GM19238 (cell line): ENCODE measurements around the gene MYL7.

Source experiments
- DNase-seq: peaks from one replicate; pipeline ENCODE4 v3.0.0; 2011; ENCODE audit warnings: low spot score; ENCODE audit not compliant: insufficient read length

MYL7 gene

GRCh38 chr7:44112997-44113763, 28.0 kb downstream of the MYL7 start:
- DNase-seq: no peak

DNA sequence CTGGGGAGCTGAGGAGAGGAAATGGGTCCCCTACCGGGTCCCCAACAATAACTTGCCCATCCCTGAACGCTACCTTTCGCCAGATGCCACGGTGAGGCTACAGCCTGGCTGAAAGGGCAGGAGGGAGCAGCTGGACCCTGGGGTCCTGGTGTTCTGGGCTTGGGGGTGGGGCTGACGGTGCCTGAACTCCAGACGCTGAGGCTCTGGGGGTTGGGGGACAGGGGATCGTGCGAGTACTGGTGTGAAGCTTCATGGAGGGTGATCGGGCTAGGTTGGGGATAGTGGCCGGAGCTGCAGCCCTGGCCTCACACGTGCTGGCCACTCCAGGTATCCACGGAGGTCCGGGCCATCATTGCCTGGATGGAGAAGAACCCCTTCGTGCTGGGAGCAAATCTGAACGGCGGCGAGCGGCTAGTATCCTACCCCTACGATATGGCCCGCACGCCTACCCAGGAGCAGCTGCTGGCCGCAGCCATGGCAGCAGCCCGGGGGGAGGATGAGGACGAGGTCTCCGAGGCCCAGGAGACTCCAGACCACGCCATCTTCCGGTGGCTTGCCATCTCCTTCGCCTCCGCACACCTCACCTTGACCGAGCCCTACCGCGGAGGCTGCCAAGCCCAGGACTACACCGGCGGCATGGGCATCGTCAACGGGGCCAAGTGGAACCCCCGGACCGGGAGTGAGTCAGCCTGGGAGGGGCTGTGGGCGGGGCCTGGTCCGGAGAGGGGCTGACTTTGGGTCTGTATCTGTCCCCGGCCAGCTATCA, 28.7 kb downstream of the MYL7 start:
- DNase-seq: no peak

DNA sequence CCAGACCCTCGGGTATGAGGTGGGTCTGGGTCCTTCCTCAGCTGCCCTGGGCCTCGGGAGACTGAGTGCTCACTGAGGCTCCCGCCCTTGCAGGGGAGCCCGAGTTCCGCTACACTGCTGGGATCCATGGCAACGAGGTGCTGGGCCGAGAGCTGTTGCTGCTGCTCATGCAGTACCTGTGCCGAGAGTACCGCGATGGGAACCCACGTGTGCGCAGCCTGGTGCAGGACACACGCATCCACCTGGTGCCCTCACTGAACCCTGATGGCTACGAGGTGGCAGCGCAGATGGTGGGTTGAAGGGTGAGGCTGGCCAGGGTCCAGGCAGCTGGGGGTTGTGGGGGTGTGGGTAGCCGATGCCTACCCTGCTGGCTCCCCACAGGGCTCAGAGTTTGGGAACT, 29.4 kb downstream of the MYL7 start:
- DNase-seq: no peak

- no peak for DNase-seq
These were observed 30.2 kb downstream of the MYL7 start for GRCh38 chr7:44110719-44111635.

GRCh38 chr7:44109991-44110390, 31.1 kb downstream of the MYL7 start:
- no peak for DNase-seq

DNA sequence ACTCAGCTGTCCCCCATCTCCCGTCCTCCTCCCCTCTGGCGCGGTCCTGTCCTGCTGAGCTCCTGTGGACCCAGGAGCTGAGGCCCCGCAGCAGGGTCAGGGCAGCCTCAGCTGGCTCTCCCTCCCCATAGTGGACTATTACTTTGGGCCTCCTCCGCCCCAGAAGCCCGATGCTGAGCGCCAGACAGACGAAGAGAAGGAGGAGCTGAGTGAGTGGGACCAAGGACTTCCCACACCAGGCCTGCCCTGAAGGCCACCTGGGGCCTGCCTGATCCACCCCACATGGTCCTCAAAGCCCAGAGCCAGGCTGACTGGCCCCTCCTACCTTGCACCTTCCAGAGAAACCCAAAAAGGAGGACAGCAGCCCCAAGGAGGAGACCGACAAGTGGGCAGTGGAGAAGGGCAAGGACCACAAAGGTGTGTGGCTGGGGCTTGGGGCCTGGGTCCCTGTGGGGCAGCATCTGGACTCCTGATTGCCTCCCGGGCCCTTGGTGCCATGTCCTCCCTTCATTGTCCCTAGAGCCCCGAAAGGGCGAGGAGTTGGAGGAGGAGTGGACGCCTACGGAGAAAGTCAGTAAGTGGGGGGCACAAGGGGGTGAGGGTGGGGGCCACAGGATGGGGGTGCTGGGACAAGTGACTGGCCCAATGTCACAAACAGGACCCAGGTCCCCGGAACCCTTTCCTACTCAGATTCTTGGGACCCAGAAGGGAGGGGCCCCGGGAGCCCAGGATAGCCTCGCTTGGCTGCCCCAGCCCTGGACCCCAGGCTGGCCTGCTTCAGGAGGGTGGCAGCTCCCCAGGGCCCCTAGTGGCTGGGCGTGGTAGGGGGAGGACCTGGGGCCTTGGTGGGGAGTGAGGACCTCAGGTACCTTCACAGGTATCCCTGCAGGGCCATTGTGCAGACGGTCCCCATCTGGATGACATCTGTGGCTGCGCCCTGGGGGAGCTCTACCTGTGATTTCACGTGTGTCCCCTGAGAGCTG, 32.1 kb downstream of the MYL7 start:
- DNase-seq: no peak

DNA sequence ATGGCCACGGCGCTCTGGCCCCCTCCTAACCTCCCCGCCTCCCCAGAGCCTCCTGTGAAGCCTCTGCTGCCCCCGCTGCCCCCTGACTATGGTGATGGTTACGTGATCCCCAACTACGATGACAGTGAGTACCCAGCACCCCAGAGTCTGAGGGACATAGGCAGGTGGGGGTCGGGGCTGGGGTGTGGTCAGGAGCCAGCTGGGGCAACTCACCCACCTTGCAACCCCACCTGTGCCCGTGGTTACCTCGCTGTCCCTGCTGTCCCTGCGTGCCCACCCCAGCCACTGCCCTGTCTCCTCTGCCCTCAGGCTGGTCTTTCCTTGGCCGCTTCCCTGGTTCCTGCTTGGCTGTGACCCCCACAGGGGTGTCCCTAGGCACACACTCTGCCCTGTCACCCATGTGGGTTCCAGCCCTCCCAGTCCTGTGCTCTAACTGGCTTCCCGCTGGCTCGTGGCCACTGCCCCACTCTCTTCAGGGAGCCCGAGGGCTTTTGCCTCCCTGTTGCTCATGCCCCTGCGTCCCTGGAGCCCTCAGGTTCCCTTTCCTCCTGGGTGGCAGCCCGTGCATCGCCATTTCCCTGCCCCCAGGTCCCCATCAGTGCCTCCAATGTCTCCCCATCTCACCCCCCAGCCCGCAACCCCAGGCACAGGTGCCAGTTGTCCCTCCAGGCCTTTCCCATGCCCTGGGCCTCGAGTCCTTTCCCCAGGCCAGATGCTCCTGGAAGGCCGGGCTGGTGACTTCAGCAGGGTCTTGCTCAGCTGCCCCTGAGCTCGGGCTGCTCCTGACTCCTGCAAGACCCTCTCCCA, 33.0 kb downstream of the MYL7 start:
- no peak for DNase-seq

DNA sequence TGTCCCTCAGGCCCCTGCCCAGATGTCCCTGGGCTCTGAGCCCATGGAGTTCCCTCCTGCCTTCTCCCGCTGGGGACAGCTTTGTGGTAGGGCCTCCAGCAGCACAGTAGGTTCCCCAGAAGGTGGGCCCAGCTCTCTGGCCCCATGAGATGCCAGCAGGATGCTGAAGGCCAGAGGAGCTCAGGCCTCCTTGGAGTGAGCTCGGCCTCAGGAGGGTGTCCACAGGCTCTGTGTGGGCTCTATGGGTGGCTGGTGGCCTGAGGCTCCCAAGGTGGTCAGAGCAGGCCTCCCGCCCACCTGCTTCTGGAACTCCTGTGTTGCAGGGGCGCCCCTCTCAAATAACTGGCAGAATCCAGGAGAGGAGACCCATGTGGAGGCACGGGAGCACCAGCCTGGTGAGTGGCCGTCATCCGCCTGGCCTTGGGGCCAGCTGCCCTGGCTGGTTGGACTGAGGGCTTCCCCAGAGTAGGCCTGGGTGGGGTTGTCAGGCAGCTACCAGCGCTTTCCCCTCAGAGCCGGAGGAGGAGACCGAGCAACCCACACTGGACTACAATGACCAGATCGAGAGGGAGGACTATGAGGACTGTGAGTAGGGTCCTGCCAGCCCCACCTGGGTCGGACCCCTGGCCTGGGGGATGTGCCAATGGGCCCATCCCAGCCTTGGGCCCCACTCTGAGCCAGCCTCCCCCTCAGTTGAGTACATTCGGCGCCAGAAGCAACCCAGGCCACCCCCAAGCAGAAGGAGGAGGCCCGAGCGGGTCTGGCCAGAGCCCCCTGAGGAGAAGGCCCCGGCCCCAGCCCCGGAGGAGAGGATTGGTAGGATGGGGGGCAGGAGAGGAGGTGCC, 33.8 kb downstream of the MYL7 start:
- DNase-seq: no peak

- no peak for DNase-seq
These were observed 34.6 kb downstream of the MYL7 start for GRCh38 chr7:44106311-44107065.

- DNase-seq: no peak
These were observed 35.3 kb downstream of the MYL7 start for GRCh38 chr7:44105832-44106231.

DNA sequence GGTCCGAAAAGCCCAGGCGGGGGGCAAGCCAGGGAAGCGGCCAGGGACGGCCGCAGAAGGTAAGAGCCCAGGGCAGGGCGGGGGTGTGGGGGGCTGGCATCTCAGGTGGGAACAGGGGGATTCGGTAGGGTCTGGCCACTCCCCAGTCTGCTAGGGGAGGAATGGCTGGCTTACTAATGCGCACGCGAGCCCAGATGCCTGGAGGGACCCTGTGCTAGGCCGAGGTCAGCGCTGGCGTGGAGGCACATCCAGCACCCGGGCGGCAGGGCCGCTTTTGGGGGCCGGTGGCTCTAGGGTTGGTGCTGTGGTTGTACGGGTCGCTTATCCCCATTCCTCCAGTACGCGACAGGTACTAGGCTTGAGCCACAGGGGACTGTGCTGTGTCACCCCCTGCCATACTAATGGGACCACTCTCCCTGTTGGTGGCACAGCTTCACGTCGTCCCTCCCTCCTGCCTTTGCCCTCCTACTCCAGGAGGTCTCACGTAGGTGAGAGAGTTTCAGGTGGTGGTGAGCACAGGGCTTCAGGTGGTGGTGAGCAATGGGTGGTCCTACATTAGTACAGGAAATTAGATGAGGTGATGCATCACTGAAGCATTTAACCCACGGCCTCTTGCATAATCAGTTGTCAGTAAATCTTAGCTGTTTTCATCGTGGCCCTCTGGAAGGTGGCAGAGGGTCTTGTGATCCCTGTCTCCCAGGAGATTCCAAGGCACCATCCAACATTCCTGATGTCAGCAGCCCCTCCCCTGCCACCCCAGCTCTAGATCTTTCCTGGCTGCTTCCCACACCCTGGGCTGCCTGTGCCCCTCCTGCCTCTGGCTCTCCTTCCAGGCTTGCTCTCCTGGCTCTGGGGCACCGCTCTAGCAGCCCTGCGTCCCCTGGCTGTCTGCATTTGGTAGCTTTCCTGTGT, 36.0 kb downstream of the MYL7 start:
- DNase-seq: no peak

GRCh38 chr7:44103923-44104859, 36.9 kb downstream of the MYL7 start, which contains the start of gene AEBP1:
TSS of gene AEBP1 (plus strand) at chr7:44104345. CDS start at chr7:44104666, 321 bp downstream.
- DNase-seq: no peak

DNA sequence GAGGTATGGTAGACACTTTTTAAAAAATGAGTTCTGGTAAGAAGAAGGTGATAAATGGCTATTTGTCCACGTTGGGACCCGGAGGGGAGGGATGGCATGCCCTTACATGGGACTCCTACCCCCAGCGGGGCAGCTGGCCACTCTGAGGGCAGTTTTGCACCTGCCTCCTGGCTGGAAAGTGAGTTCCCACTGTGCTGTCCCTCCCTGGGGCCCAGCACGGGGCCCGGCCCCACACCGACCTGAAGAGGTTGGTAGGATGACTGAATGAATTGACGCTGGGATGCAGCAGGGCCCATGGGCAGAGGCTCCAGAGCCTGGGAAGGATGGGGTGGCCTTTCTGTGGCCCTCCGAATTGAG, 37.6 kb downstream of the MYL7 start:
- DNase-seq: no peak

- DNase-seq: no peak
These were observed 38.1 kb downstream of the MYL7 start for GRCh38 chr7:44102846-44103565.
